Lower leg skin (tissue), 3 donors: ENCODE results near the gene CAMTA1.

Experiments used
- CTCF ChIP-seq, 3 donors: fragments of 450-650 bp; IDR thresholded peaks; one replicate each; pipeline ENCODE4 v1.5.1; 2016; ENCODE audit warnings: antibody characterized with exemption in 3 of 3, mild to moderate bottlenecking in 3 of 3, moderate library complexity in 2 of 3
- POLR2A ChIP-seq, 2 donors: fragments of 450-650 bp; IDR thresholded peaks; one replicate each; pipeline ENCODE4 v1.6.1; 2016 to 2017; ENCODE audit warnings: antibody characterized with exemption in 2 of 2, mild to moderate bottlenecking in 1 of 2, moderate library complexity in 1 of 2

GRCh38 chr1:6859415-6860343 lies 74.4 kb downstream of the CAMTA1 start:
- TF ChIP-seq CTCF (IDR thresholded peaks at IDR 0.05) = no peak
- TF ChIP-seq POLR2A (IDR thresholded peaks at IDR 0.05) = no peak
